SJSA1 (cell line): ENCODE results near the gene MAGEC2. TPM values are rescaled to one million over a fixed set of nuclear protein-coding genes. Genes with fewer than 3 reads are reported as not detected.

ENCODE experiments used
- DNase-seq, 2 experiments: peaks; one replicate each; pipeline ENCODE4 v3.0.0-alpha.2; 2015 to 2020; ENCODE audit warnings: low spot score in 2 of 2, low read depth in 1 of 2
- H3K27ac ChIP-seq: fragments of 250-450 bp; sonication (Bioruptor Pico); 2 replicates; pipeline ENCODE4 v1.5.1; 2020; ENCODE audit warnings: mild to moderate bottlenecking, moderate library complexity
- H3K27me3 ChIP-seq: fragments of 250-450 bp; sonication (Bioruptor Pico); replicated peaks from 2 replicates; pipeline ENCODE4 v1.5.1; 2020; ENCODE audit warnings: mild to moderate bottlenecking, moderate library complexity
- H3K36me3 ChIP-seq: fragments of 250-450 bp; sonication (Bioruptor Pico); 2 replicates; pipeline ENCODE4 v1.5.1; 2020; ENCODE audit warnings: mild to moderate bottlenecking
- H3K4me1 ChIP-seq: fragments of 250-450 bp; sonication (Bioruptor Pico); replicated peaks from 2 replicates; pipeline ENCODE4 v1.6.1; 2021; ENCODE audit warnings: mild to moderate bottlenecking
- H3K4me3 ChIP-seq: fragments of 250-450 bp; sonication (Bioruptor Pico); 2 replicates; pipeline ENCODE4 v1.5.1; 2020; ENCODE audit warnings: mild to moderate bottlenecking
- H3K9me3 ChIP-seq: fragments of 250-450 bp; sonication (Bioruptor Pico); replicated peaks from 2 replicates; pipeline ENCODE4 v1.5.1; 2020; ENCODE audit warnings: mild to moderate bottlenecking
- total RNA-seq: library from RNA; depleted of rRNA; stranded (reverse); fragments of >200 nt; shearing (Covaris generic); gene quantifications from 2 replicates; pipeline ENCODE4 v1.2.3, GENCODE V29; 2014; rRNA removed

The MAGEC2 gene
- total RNA-seq: not detected in 2 replicates

- no peak within 1 kb of the TSS for H3K4me3 ChIP-seq
- no peaks in the 10 kb centered on the region for H3K27me3 ChIP-seq
- no peaks in the 10 kb centered on the region for H3K9me3 ChIP-seq
- no peak for DNase-seq
- no peak within 1 kb of the TSS for H3K27ac ChIP-seq
- no peaks in the 10 kb centered on the region for H3K36me3 ChIP-seq
- no peaks in the 10 kb centered on the region for H3K4me1 ChIP-seq
Observed at GRCh38 chrX:142204522-142205433, at the start of gene MAGEC2. Gene MAGEC2 (minus strand): TSS chrX:142205290. CDS start chrX:142203987, 1,303 bp downstream.

DNA sequence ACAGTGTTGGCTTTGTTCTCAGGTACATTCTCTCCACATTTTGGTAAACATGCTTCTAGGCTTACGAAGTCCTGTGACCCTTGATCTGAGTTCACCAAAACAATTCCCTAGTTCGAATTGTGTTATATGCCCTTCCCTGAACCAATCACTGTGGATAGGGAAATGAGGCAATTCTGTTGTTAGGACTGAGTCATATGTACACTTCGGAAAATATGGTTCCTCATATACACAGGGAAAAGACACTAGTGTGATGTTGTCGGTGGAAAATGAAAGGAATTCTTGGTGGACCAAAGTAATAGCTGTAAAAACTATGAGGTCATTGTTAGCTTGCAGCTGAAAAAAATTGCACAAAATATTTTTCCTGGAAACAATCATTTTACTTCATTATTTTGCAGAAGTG lies 46.6 kb upstream of the MAGEC2 start:
- H3K4me1 ChIP-seq: no peaks in the 10 kb centered on the region
- no peaks in the 10 kb centered on the region for H3K27me3 ChIP-seq
- no peak for DNase-seq
- H3K4me3 ChIP-seq: no peak overlapping the region
- no peaks in the 10 kb centered on the region for H3K9me3 ChIP-seq
- no peak overlapping the region for H3K27ac ChIP-seq
- no peaks in the 10 kb centered on the region for H3K36me3 ChIP-seq

GRCh38 chrX:142251202-142251601 lies 46.1 kb upstream of the MAGEC2 start:
- DNase-seq: no peak
- H3K4me1 ChIP-seq: no peaks in the 10 kb centered on the region
- no peaks in the 10 kb centered on the region for H3K36me3 ChIP-seq
- no peak overlapping the region for H3K27ac ChIP-seq
- no peaks in the 10 kb centered on the region for H3K9me3 ChIP-seq
- no peak overlapping the region for H3K4me3 ChIP-seq
- H3K27me3 ChIP-seq: no peaks in the 10 kb centered on the region

DNA sequence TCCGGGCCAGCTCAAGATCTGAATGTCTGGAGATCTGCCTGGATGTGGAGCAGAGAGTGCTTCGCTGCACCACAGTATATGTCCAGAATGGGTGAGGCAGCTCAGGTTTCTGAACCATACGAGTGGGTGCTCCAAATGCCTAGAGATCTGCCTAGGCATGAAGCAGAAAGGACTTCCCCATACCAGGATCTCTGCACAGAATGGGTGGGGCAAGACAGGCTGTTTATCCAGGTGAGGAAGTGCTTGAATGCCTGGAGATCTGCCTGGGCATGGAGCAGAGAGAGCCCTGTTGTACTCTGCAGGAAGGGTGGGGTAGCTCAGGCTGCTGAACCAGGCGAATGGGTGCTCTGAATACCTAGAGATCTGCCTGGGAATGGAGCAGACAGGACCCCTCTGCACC lies 45.4 kb upstream of the MAGEC2 start:
- DNase-seq: no peak
- Histone ChIP-seq H3K4me1 (no peaks in the 10 kb centered on the region), H3K9me3 (no peaks in the 10 kb centered on the region), H3K27me3 (no peaks in the 10 kb centered on the region), H3K4me3 (no peak overlapping the region), H3K36me3 (no peaks in the 10 kb centered on the region), H3K27ac (no peak overlapping the region)

GRCh38 chrX:142249721-142250120 lies 44.6 kb upstream of the MAGEC2 start:
- no peaks in the 10 kb centered on the region for H3K36me3 ChIP-seq
- H3K27ac ChIP-seq: no peak overlapping the region
- no peak overlapping the region for H3K4me3 ChIP-seq
- H3K9me3 ChIP-seq: no peaks in the 10 kb centered on the region
- H3K27me3 ChIP-seq: no peaks in the 10 kb centered on the region
- no peak for DNase-seq
- no peaks in the 10 kb centered on the region for H3K4me1 ChIP-seq

- no peaks in the 10 kb centered on the region for H3K4me1 ChIP-seq
- no peaks in the 10 kb centered on the region for H3K36me3 ChIP-seq
- no peaks in the 10 kb centered on the region for H3K27me3 ChIP-seq
- no peak overlapping the region for H3K27ac ChIP-seq
- DNase-seq: no peak
- no peak overlapping the region for H3K4me3 ChIP-seq
- H3K9me3 ChIP-seq: no peaks in the 10 kb centered on the region
Observed at GRCh38 chrX:142244568-142244967, 39.5 kb upstream of the MAGEC2 start.

DNA sequence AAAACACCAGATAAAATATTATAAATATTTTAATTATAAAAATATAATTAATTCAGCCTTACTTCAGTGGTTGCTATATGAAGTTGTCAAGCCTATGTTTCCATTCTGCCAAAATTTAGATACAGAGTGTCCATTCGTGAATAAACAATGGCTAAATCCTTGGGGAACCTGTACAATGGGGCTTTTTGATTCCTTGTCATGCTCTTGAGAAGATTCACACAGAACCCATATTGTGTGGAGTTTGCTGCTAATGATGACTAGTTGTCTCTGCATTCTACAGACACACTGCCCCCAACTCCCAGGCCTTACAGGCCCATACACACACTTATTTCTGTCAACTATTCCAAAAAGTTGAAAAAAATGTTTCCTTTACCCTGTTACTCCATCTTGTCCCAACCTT lies 33.4 kb upstream of the MAGEC2 start:
- H3K4me1 ChIP-seq: no peaks in the 10 kb centered on the region
- no peaks in the 10 kb centered on the region for H3K27me3 ChIP-seq
- no peak for DNase-seq
- no peak overlapping the region for H3K27ac ChIP-seq
- H3K36me3 ChIP-seq: no peaks in the 10 kb centered on the region
- H3K4me3 ChIP-seq: no peak overlapping the region
- no peaks in the 10 kb centered on the region for H3K9me3 ChIP-seq

DNA sequence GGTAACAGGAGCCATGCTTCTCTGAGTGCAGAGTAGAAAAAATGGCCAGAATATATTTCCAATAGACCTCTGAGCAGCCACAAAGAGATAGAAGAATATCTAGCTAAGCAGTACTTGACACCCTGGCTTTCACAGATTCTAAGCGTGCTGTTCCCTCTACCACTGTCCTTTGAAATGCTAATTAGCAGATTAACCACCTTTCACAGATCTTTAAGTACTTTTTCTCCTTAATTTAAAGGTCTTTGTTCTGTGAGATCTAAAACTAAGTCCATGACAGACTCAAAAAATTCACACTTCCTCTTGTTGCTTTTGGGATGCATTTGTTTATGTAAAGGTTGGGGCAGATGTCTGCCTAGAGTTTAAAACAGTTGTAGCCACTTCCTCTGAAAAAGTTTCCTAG lies 28.3 kb upstream of the MAGEC2 start:
- Histone ChIP-seq H3K9me3 (no peaks in the 10 kb centered on the region), H3K4me1 (no peaks in the 10 kb centered on the region), H3K4me3 (no peak overlapping the region), H3K27ac (no peak overlapping the region), H3K27me3 (no peaks in the 10 kb centered on the region), H3K36me3 (no peaks in the 10 kb centered on the region)
- DNase-seq: no peak

DNA sequence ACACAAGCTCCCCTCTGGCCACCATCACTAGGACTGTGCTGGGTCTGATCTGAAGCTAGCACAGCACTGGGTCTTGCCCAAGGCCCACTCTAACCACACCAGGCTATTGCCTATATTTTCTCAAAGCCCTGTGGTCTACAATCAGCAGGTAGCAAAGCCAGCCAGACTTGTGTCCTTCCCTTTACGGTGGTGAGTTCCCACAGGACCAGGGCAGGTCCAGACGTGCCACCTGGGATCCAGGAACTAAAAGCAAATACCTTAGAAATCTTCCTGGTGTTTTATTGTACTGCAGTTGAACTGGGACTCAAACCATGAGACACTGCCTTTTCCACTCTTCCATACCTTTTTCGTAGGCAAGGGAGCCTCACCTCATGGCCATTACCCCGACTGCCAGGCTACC lies 9.0 kb upstream of the MAGEC2 start:
- no peaks in the 10 kb centered on the region for H3K9me3 ChIP-seq
- no peak for DNase-seq

DNA sequence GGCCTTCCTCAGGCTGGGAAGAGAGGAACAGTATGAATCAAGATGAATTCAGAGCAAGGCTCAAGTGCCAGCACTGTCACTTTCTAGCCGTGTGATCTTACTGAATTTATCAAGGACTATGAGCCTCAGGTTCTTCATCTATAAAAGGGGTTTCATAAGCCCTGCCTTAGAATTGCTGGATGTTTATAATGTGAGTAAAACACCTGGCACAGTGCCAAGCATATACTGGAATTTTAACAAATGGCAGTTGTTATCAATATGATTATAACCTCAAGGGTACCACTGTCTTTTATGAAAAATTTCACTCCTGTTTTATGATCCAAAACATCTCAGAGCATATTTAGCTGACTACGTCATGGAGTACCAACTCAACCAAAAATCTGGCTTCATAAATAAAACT lies 4.0 kb downstream of the MAGEC2 start:
- no peak overlapping the region for H3K4me3 ChIP-seq
- no peak for DNase-seq

More for the DNA sequence above, 9.0 kb upstream of the MAGEC2 start:
- Histone ChIP-seq H3K27me3 (no peaks in the 10 kb centered on the region), H3K36me3 (no peaks in the 10 kb centered on the region), H3K27ac (no peak overlapping the region), H3K4me3 (no peak overlapping the region), H3K4me1 (no peaks in the 10 kb centered on the region)

DNA sequence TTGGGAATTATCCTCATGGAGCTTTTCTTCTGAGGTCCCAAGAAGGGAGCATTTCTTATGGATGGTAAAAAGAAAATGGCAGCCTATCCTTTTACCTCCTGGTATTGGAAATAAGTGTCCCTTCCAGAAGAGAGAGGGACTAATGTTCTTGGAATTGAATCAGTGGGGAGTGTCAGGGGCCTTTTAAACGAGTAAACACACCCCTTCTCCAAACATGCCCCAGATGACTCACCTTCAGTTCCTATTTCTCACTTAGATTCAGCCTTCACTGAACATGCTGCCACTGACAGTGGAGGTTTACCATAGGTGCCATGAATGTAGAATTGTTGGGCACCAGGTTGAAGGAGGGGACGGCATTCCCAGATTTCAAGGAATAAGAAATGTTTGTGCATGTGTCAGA lies 19.0 kb downstream of the MAGEC2 start:
- H3K36me3 ChIP-seq: no peaks in the 10 kb centered on the region
- no peaks in the 10 kb centered on the region for H3K4me1 ChIP-seq
- no peak for DNase-seq
- no peaks in the 10 kb centered on the region for H3K9me3 ChIP-seq
- H3K27ac ChIP-seq: no peak overlapping the region
- H3K4me3 ChIP-seq: no peak overlapping the region
- H3K27me3 ChIP-seq: no peaks in the 10 kb centered on the region

More for the DNA sequence above, 4.0 kb downstream of the MAGEC2 start:
- H3K27ac ChIP-seq: no peak overlapping the region
- H3K36me3 ChIP-seq: no peaks in the 10 kb centered on the region
- no peaks in the 10 kb centered on the region for H3K4me1 ChIP-seq
- no peaks in the 10 kb centered on the region for H3K27me3 ChIP-seq
- H3K9me3 ChIP-seq: no peaks in the 10 kb centered on the region

- Histone ChIP-seq H3K27ac (no peak overlapping the region), H3K4me3 (no peak overlapping the region)
- DNase-seq: no peak
Observed at GRCh38 chrX:142184756-142185602, 20.1 kb downstream of the MAGEC2 start.

DNA sequence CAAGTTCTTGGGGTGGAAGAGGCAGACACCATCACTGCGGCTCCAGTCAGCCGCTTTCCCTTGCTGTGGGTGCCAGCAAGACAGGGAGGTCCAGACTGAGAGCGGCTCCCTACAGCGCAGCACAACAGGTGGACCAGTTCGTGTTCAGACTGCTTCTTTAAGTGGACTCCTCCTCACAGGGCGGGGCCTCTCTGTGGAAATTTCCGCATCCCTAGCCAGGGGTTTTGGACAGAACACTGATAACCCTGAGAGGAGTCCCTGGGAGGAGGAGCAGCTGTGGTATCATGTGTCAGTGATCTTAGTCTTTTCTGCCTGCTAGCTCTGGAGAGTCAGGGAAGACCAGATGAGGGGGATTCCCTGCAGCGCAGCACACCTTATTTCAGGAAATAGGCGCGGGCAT lies 48.5 kb downstream of the MAGEC2 start:
- DNase-seq: no peak
- H3K36me3 ChIP-seq: no peaks in the 10 kb centered on the region
- H3K27ac ChIP-seq: no peak overlapping the region
- H3K9me3 ChIP-seq: no peaks in the 10 kb centered on the region
- H3K27me3 ChIP-seq: no peaks in the 10 kb centered on the region
- H3K4me3 ChIP-seq: no peak overlapping the region
- no peaks in the 10 kb centered on the region for H3K4me1 ChIP-seq

More at GRCh38 chrX:142184756-142185602, 20.1 kb downstream of the MAGEC2 start:
- Histone ChIP-seq H3K27me3 (no peaks in the 10 kb centered on the region), H3K36me3 (no peaks in the 10 kb centered on the region), H3K4me1 (no peaks in the 10 kb centered on the region), H3K9me3 (no peaks in the 10 kb centered on the region)
